ENCODE measurements around the gene C2CD4B.

C2CD4B gene

GRCh38 chr15:62150445-62150844 is 14.6 kb downstream of the C2CD4B start:
- DNase-seq (ENCODE audit: extremely low spot score, insufficient read length, low read depth) (no peak), FAIRE-seq (no peak)

- no peak for DNase-seq (ENCODE audit: extremely low spot score, insufficient read length, low read depth)
- no peak for FAIRE-seq
Observed at GRCh38 chr15:62149729-62150128, 15.4 kb downstream of the C2CD4B start.

- FAIRE-seq (no peak), DNase-seq (ENCODE audit: extremely low spot score, insufficient read length, low read depth) (no peak)
Observed at GRCh38 chr15:62147551-62147950, 17.5 kb downstream of the C2CD4B start.

- FAIRE-seq: no peak
- no peak for DNase-seq (ENCODE audit: extremely low spot score, insufficient read length, low read depth)
Observed at GRCh38 chr15:62147149-62147548, 17.9 kb downstream of the C2CD4B start.

- FAIRE-seq (no peak), DNase-seq (ENCODE audit: extremely low spot score, insufficient read length, low read depth) (no peak)
Observed at GRCh38 chr15:62145015-62145735, 19.9 kb downstream of the C2CD4B start.

- FAIRE-seq: no peak
- no peak for DNase-seq (ENCODE audit: extremely low spot score, insufficient read length, low read depth)
Observed at GRCh38 chr15:62142736-62143135, 22.3 kb downstream of the C2CD4B start.

- DNase-seq (ENCODE audit: extremely low spot score, insufficient read length, low read depth) (no peak), FAIRE-seq (no peak)
Observed at GRCh38 chr15:62141643-62142588, 23.2 kb downstream of the C2CD4B start.

GRCh38 chr15:62141200-62141599 is 23.9 kb downstream of the C2CD4B start:
- DNase-seq (ENCODE audit: extremely low spot score, insufficient read length, low read depth): no peak
- FAIRE-seq: no peak

GRCh38 chr15:62138124-62138523 is 27.0 kb downstream of the C2CD4B start:
- no peak for FAIRE-seq
- DNase-seq (ENCODE audit: extremely low spot score, insufficient read length, low read depth): no peak

GRCh38 chr15:62136911-62137865 is 27.9 kb downstream of the C2CD4B start:
- no peak for FAIRE-seq
- no peak for DNase-seq (ENCODE audit: extremely low spot score, insufficient read length, low read depth)

- FAIRE-seq (no peak), DNase-seq (ENCODE audit: extremely low spot score, insufficient read length, low read depth) (no peak)
Observed at GRCh38 chr15:62135532-62136134, 29.5 kb downstream of the C2CD4B start.

- DNase-seq (ENCODE audit: extremely low spot score, insufficient read length, low read depth): no peak
- no peak for FAIRE-seq
Observed at GRCh38 chr15:62133141-62133540, 31.9 kb downstream of the C2CD4B start.

GRCh38 chr15:62128916-62129315 is 36.2 kb downstream of the C2CD4B start:
- FAIRE-seq (no peak), DNase-seq (ENCODE audit: extremely low spot score, insufficient read length, low read depth) (no peak)

GRCh38 chr15:62126364-62126763 is 38.7 kb downstream of the C2CD4B start:
- FAIRE-seq: no peak

GRCh38 chr15:62125773-62126172 is 39.3 kb downstream of the C2CD4B start:
- DNase-seq (ENCODE audit: extremely low spot score, insufficient read length, low read depth) (no peak), FAIRE-seq (no peak)

More at GRCh38 chr15:62126364-62126763, 38.7 kb downstream of the C2CD4B start:
- DNase-seq (ENCODE audit: extremely low spot score, insufficient read length, low read depth): no peak

- FAIRE-seq: peak; percentile 9
- no peak for DNase-seq (ENCODE audit: extremely low spot score, insufficient read length, low read depth)
Observed at GRCh38 chr15:62124973-62125303, 40.1 kb downstream of the C2CD4B start.

- peak; percentile 9 for FAIRE-seq
- DNase-seq (ENCODE audit: extremely low spot score, insufficient read length, low read depth): no peak
Observed at GRCh38 chr15:62124176-62124972, 40.7 kb downstream of the C2CD4B start.

GRCh38 chr15:62122249-62122648 is 42.8 kb downstream of the C2CD4B start:
- no peak for FAIRE-seq
- no peak for DNase-seq (ENCODE audit: extremely low spot score, insufficient read length, low read depth)
